Measurements from ENCODE around the gene RAB38. TPM values are rescaled to one million over a fixed set of nuclear protein-coding genes. Genes with fewer than 3 reads are reported as not detected.

Gene RAB38
- total and polyA plus RNA-seq, 3 donors from 2014 or later: 3.9 to 5.9 (median 5.5) TPM

Small RNAs within 50 kb of the gene (microRNA-seq; reads per million reads assigned to microRNA genes)
- gene MIR3166 (ENCODE audit: borderline number of aligned reads in 2 of 2, borderline replicate concordance in 1 of 2): 0.70 to 1.4 reads per million in 2 donors

Small RNAs within 50 kb of the gene (small RNA-seq; reads per million reads assigned to genes)
- gene MIR3166 (0 reads per million in 2 donors), gene RF00019 (0 reads per million in 2 donors)

Other genes starting within 250 kb of the RAB38 start
- gene CTSC, start 162.3 kb upstream of the RAB38 start, total RNA-seq: 10 to 100 TPM; 39.1 to 65.3 TPM
- 71.0 TPM for gene CTSC, start 162.3 kb upstream of the RAB38 start, polyA plus RNA-seq (ENCODE audit: insufficient read depth, low read depth, low replicate concordance)